CD14-positive monocyte (primary cell): Measurements from ENCODE around the gene NPAS3. TPM values are rescaled to one million over a fixed set of nuclear protein-coding genes. Genes with fewer than 3 reads are reported as not detected.

ENCODE experiments used
- DNase-seq, 3 donors: peaks; one replicate each; pipeline ENCODE4 v3.0.0-alpha.2; 2011 to 2022
- H2AFZ ChIP-seq: 2 replicates; pipeline ENCODE4 v1.6.0; 2012; ENCODE audit warnings: mild to moderate bottlenecking, low read depth, low read length, inconsistent platforms; ENCODE audit not compliant: insufficient read depth, poor library complexity, severe bottlenecking
- H3K27ac ChIP-seq, 2 donors: 1 replicate in 1 of 2; 2 replicates in 1 of 2; pipeline ENCODE4 v1.5.1; 2012 to 2013; ENCODE audit warnings: low read length in 2 of 2, control low read depth in 1 of 2, inconsistent platforms in 1 of 2, low read depth in 1 of 2, mild to moderate bottlenecking in 1 of 2
- H3K27me3 ChIP-seq, 2 donors: one replicate each; pipeline versions ENCODE4 v1.6.0 to v1.6.1; 2011 to 2013; ENCODE audit warnings: low read length in 2 of 2; ENCODE audit not compliant: control insufficient read depth in 2 of 2, insufficient read depth in 2 of 2
- H3K36me3 ChIP-seq, 2 donors: replicated peaks in 1 of 2; 1 replicate in 1 of 2; 2 replicates in 1 of 2; pipeline versions ENCODE4 v1.5.1 to v1.6.1; 2012 to 2013; ENCODE audit warnings: low read length in 2 of 2, control low read depth in 1 of 2, inconsistent platforms in 1 of 2, mild to moderate bottlenecking in 1 of 2; ENCODE audit not compliant: insufficient read depth in 2 of 2, control insufficient read depth in 1 of 2
- H3K4me1 ChIP-seq, 2 donors: 1 replicate in 1 of 2; 2 replicates in 1 of 2; pipeline versions ENCODE4 v1.5.1 to v1.6.1; 2012 to 2013; ENCODE audit warnings: low read length in 2 of 2, control low read depth in 1 of 2, inconsistent platforms in 1 of 2, mild to moderate bottlenecking in 1 of 2, moderate library complexity in 1 of 2; ENCODE audit not compliant: insufficient read depth in 2 of 2, control insufficient read depth in 1 of 2
- H3K4me2 ChIP-seq: replicated peaks from 2 replicates; pipeline ENCODE3; 2012; ENCODE audit warnings: low read length, moderate library complexity, mild to moderate bottlenecking; ENCODE audit not compliant: poor library complexity, severe bottlenecking; ENCODE audit errors: extremely low read depth
- H3K4me3 ChIP-seq, 3 experiments: fragments of 200-600 bp in 1 of 3; sonication (generic) in 1 of 3; replicated peaks in 1 of 3; 1 replicate in 2 of 3; 2 replicates in 1 of 3; pipeline ENCODE4 v1.5.1; 2011 to 2013; ENCODE audit warnings: low read length in 3 of 3, mild to moderate bottlenecking in 3 of 3, control low read depth in 2 of 3, low read depth in 2 of 3, inconsistent platforms in 1 of 3, moderate library complexity in 1 of 3
- H3K79me2 ChIP-seq: 2 replicates; pipeline ENCODE4 v1.6.0; 2012; ENCODE audit warnings: mild to moderate bottlenecking, control low read depth, inconsistent platforms, low read length, moderate library complexity; ENCODE audit not compliant: insufficient read depth
- H3K9ac ChIP-seq: 2 replicates; pipeline ENCODE4 v1.6.0; 2017; ENCODE audit warnings: low read length, mild to moderate bottlenecking; ENCODE audit not compliant: insufficient read depth, poor library complexity, severe bottlenecking
- H3K9me3 ChIP-seq, 2 donors: replicated peaks in 1 of 2; 1 replicate in 1 of 2; 2 replicates in 1 of 2; pipeline versions ENCODE4 v1.5.1 to v1.6.1; 2012 to 2013; ENCODE audit warnings: low read length in 2 of 2, control low read depth in 1 of 2; ENCODE audit not compliant: control insufficient read depth in 1 of 2, insufficient read depth in 1 of 2
- H4K20me1 ChIP-seq: 2 replicates; pipeline ENCODE4 v1.6.0; 2012; ENCODE audit warnings: mild to moderate bottlenecking, low read length, control low read depth, moderate library complexity; ENCODE audit not compliant: insufficient read depth
- H3K27ac Mint-ChIP-seq, 7 donors: one replicate each; pipeline ENCODE4 v1.8.0; 2020; ENCODE audit warnings: mild to moderate bottlenecking in 7 of 7, mixed read lengths in 7 of 7, moderate library complexity in 6 of 7, inconsistent platforms in 2 of 7
- H3K27me3 Mint-ChIP-seq, 3 donors: one replicate each; pipeline ENCODE4 v1.8.0; 2021 to 2022; ENCODE audit warnings: low read depth in 3 of 3, mild to moderate bottlenecking in 3 of 3, mixed read lengths in 3 of 3, moderate library complexity in 3 of 3, inconsistent platforms in 1 of 3
- H3K36me3 Mint-ChIP-seq, 2 donors: one replicate each; pipeline ENCODE4 v1.8.0; 2020; ENCODE audit warnings: mixed read lengths in 2 of 2, inconsistent platforms in 1 of 2, mild to moderate bottlenecking in 1 of 2
- H3K4me1 Mint-ChIP-seq: one replicate; pipeline ENCODE4 v1.8.0; 2020; ENCODE audit warnings: mild to moderate bottlenecking, mixed read lengths
- H3K4me3 Mint-ChIP-seq, 2 donors: one replicate each; pipeline ENCODE4 v1.8.0; 2020; ENCODE audit warnings: mild to moderate bottlenecking in 2 of 2, mixed read lengths in 2 of 2, moderate library complexity in 1 of 2
- H3K9me3 Mint-ChIP-seq, 7 donors: one replicate each; pipeline ENCODE4 v1.8.0; 2020 to 2022; ENCODE audit warnings: mixed read lengths in 7 of 7, mild to moderate bottlenecking in 6 of 7, moderate library complexity in 6 of 7, inconsistent platforms in 2 of 7
- WGBS: methylation state at CpG from one replicate; pipeline ENCODE4 v1.1.5; 2013; ENCODE audit warnings: missing lambda C conversion rate; ENCODE audit not compliant: insufficient coverage; 5-methylcytosine and 5-hydroxymethylcytosine counted together
- intact Hi-C, 2 donors: fragments of 100-400 bp; cut with micrococcal nuclease; formaldehyde crosslinking; loops; one replicate each; pipeline versions ENCODE4 v1.15.0 to v1.15.1; 2023
- polyA plus RNA-seq, 3 donors: library from polyadenylated mRNA; depleted of rRNA in 1 of 3; unstranded in 2 of 3; stranded (reverse) in 1 of 3; fragments of 300-500 nt in 2 of 3; fragments of >200 nt in 1 of 3; fragmentation: Illumina TruSeq in 2 of 3; gene quantifications; 1 replicate in 2 of 3; 2 replicates in 1 of 3; pipeline ENCODE4 v1.2.3, GENCODE V29; 2012 to 2021
- TF ChIP-seq, protein P1 (sequence below): fragments of 200-600 bp; IDR thresholded peaks from one replicate; pipeline ENCODE4 v1.8.0; 2022; ENCODE audit warnings: antibody characterized with exemption, mild to moderate bottlenecking

NPAS3 gene
- polyA plus RNA-seq, 3 donors: not detected

DNA sequence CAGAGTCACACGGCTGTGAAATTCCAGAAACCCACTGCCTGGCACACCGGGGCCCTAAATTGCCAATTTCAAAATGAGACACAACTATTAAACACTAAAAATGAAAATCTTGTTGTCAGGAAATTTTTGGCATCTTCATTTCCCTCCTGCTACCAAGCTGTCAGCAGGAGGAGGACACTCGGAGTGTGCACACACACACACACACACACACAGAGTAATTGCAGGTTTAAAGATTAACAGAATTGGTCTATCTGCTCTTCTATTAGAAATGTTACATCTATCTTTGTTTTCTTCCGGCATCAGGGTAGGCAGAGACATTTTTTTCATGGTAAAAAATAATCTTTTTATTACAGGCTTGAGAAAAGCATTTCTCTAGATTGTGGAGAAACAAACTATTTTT is 698.0 kb downstream of the NPAS3 start:
- H3K4me1 Mint-ChIP-seq: no peaks in the 10 kb centered on the region
- Histone ChIP-seq H3K36me3 (no peaks in the 10 kb centered on the region), H2AFZ (no peak overlapping the region), H3K27ac (no peak overlapping the region), H3K4me1 (no peaks in the 10 kb centered on the region), H3K4me2 (no peak overlapping the region), H4K20me1 (no peaks in the 10 kb centered on the region), H3K9ac (no peak overlapping the region), H3K79me2 (no peaks in the 10 kb centered on the region), H3K4me3 (no peak overlapping the region), H3K27me3 (no peaks in the 10 kb centered on the region), H3K9me3 (no peaks in the 10 kb centered on the region)
- TF ChIP-seq, protein P1, sequence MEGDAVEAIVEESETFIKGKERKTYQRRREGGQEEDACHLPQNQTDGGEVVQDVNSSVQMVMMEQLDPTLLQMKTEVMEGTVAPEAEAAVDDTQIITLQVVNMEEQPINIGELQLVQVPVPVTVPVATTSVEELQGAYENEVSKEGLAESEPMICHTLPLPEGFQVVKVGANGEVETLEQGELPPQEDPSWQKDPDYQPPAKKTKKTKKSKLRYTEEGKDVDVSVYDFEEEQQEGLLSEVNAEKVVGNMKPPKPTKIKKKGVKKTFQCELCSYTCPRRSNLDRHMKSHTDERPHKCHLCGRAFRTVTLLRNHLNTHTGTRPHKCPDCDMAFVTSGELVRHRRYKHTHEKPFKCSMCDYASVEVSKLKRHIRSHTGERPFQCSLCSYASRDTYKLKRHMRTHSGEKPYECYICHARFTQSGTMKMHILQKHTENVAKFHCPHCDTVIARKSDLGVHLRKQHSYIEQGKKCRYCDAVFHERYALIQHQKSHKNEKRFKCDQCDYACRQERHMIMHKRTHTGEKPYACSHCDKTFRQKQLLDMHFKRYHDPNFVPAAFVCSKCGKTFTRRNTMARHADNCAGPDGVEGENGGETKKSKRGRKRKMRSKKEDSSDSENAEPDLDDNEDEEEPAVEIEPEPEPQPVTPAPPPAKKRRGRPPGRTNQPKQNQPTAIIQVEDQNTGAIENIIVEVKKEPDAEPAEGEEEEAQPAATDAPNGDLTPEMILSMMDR: no peak
- no peak overlapping the region for H3K27ac Mint-ChIP-seq
- H3K36me3 Mint-ChIP-seq: no peaks in the 10 kb centered on the region
- H3K9me3 Mint-ChIP-seq: peaks cover 0 to 2% (median 0%) of the 10 kb centered on the region in 7 donors
- WGBS: 100% methylated on average over 1 of the region's 4 CpGs
- DNase-seq: no peak
- peaks cover 0 to 3% (median 0%) of the 10 kb centered on the region in 3 donors for H3K27me3 Mint-ChIP-seq
- no peak overlapping the region for H3K4me3 Mint-ChIP-seq
- intact Hi-C loops: no loop called here

DNA sequence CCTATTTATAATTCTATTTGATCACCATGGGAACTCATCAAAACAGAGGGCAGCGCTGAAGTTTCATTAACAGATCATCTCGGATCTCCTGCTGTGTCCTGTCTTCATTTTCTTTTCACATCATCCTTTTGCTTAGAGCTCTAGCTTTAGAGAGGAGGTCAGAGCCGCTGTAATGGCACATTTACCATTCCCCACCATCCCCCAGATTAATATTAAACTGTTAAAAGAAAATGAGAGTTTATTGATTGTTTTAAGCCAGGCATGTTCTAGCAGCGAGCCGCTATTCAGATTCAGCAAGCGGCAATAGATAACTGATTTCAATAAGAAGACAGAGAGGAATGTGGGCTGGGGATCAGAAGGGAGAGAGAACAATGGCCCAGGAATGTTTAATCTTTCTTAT is 703.4 kb downstream of the NPAS3 start:
- Histone ChIP-seq H3K27me3 (no peaks in the 10 kb centered on the region), H3K4me3 (no peak overlapping the region), H3K79me2 (no peaks in the 10 kb centered on the region), H4K20me1 (no peaks in the 10 kb centered on the region), H3K4me1 (no peaks in the 10 kb centered on the region), H3K9me3 (no peaks in the 10 kb centered on the region), H3K36me3 (no peaks in the 10 kb centered on the region), H2AFZ (no peak overlapping the region), H3K9ac (no peak overlapping the region), H3K4me2 (no peak overlapping the region), H3K27ac (no peak overlapping the region)
- intact Hi-C loops: no loop called here
- Mint-ChIP-seq H3K27ac (no peak overlapping the region), H3K36me3 (no peaks in the 10 kb centered on the region), H3K9me3 (peaks cover 0 to 5% (median 0%) of the 10 kb centered on the region in 7 donors), H3K4me1 (no peaks in the 10 kb centered on the region), H3K4me3 (no peak overlapping the region), H3K27me3 (no peaks in the 10 kb centered on the region)
- TF ChIP-seq, protein P1: no peak
- DNase-seq: no peak
- 100% methylated on average over 3 of the region's 6 CpGs for WGBS
